GM21619 (cell line): ENCODE measurements around the gene ICAM2.
"Not testable (repeated sequence)": the region's sequence is repeated elsewhere in the genome, so short reads cannot be mapped to it uniquely, and the experiment has no call there.

Experiments used
- ATAC-seq: cut with Tn5 transposase; IDR thresholded peaks from one replicate; pipeline ENCODE4 v1.9.1; 2021; ENCODE audit not compliant: unreplicated experiment

ICAM2 gene

GRCh38 chr17:63998050-63998720, 22.2 kb downstream of the ICAM2 start, which contains the start of gene PRR29:
Gene PRR29 (plus strand): TSS chr17:63998351. CDS start chr17:63998365, 14 bp downstream.
- ATAC-seq: peak; percentile 67

GRCh38 chr17:63997341-63998048, 22.9 kb downstream of the ICAM2 start:
- no peak for ATAC-seq

- no peak for ATAC-seq
Observed at GRCh38 chr17:63996430-63997182, 23.8 kb downstream of the ICAM2 start.

GRCh38 chr17:63995626-63996025, 24.8 kb downstream of the ICAM2 start:
- ATAC-seq: no peak

- no peak for ATAC-seq
Observed at GRCh38 chr17:63993368-63993985, 27.0 kb downstream of the ICAM2 start.

- no peak for ATAC-seq
Observed at GRCh38 chr17:63991611-63992010, 28.8 kb downstream of the ICAM2 start.

- ATAC-seq: no peak
Observed at GRCh38 chr17:63989622-63990345, 30.6 kb downstream of the ICAM2 start.

GRCh38 chr17:63988741-63989621, 31.5 kb downstream of the ICAM2 start:
- ATAC-seq: no peak

- no peak for ATAC-seq
Observed at GRCh38 chr17:63988127-63988478, 32.3 kb downstream of the ICAM2 start.

- no peak for ATAC-seq
Observed at GRCh38 chr17:63987221-63988126, 33.0 kb downstream of the ICAM2 start.

- ATAC-seq: no peak
Observed at GRCh38 chr17:63986821-63987220, 33.6 kb downstream of the ICAM2 start.

GRCh38 chr17:63985387-63986140, 34.9 kb downstream of the ICAM2 start:
- ATAC-seq: no peak

GRCh38 chr17:63984651-63985386, 35.6 kb downstream of the ICAM2 start:
- no peak for ATAC-seq

- no peak for ATAC-seq
Observed at GRCh38 chr17:63984236-63984635, 36.2 kb downstream of the ICAM2 start.

GRCh38 chr17:63983320-63983719, 37.1 kb downstream of the ICAM2 start:
- no peak for ATAC-seq

- not testable (repeated sequence) for ATAC-seq
Observed at GRCh38 chr17:63982641-63983040, 37.8 kb downstream of the ICAM2 start.
